Measurements from ENCODE around the gene EFHB.
A peak's percentile ranks its signal among the peaks of the same experiment; 100 is the strongest.

Gene EFHB

DNA sequence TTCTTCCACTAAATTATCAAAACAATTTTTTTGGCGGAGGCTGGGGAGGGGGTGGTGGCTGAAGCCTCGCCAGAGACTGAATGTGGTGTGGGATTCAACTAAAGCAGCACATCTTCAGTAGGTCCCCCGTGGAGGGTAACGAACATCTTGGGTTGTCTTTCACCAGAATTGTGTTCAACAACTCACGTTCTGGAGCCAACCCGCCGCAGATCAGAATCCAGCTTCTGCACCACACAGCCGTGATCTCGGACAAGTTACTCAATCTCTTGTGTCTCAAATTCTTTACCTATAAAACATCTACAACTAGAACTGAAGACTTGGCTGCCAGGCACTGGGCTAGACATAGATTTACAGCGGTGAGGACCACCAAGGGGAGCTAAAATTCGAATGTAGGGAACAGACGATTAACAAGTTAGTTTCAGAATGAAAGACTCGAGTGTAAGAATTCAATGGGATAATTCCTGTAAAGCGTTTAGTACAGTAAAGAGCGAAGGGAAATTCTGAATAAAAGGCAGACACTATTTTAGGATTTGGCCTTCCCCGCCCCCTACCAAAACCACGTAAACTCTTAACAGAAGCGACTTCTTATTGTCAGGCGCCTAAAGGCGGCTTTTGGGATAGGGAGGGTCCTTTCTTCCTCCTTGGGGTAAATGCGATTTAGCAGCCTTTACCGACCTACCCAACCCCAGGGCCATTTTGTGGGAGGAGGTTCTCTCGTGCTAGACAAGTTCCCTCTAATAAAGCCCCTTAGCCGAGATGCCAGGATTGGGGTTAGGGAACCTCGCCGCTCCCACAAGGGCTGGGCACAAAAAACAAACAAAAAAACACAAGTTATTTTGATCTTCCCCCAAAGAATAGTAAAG lies 12.2 kb upstream of the EFHB start:
- peak; percentile 7 for ATAC-seq (ENCODE audit: low read depth)
- Mint-ChIP-seq H3K4me1 (peaks cover 16% of the 10 kb centered on the region), H3K9me3 (peaks cover 1% of the 10 kb centered on the region), H3K27ac (peak overlapping the region; percentile 97), H3K4me3 (peak overlapping the region; percentile 99), H3K27me3 (no peaks in the 10 kb centered on the region), H3K36me3 (peaks cover 3% of the 10 kb centered on the region)
- no peak for DNase-seq (ENCODE audit: low spot score in 2 of 2)

- H3K9me3 Mint-ChIP-seq, result peaks cover 1% of the 10 kb centered on the region
- peaks cover 16% of the 10 kb centered on the region for H3K4me1 Mint-ChIP-seq
- peaks cover under 1% of the 10 kb centered on the region for H3K27me3 Mint-ChIP-seq
- H3K27ac Mint-ChIP-seq, result peak overlapping the region; percentile 86
- DNase-seq (ENCODE audit: low spot score in 2 of 2) (no peak), ATAC-seq (ENCODE audit: low read depth) (no peak)
- H3K4me3 Mint-ChIP-seq, result peak overlapping the region; percentile 99
- no peaks in the 10 kb centered on the region for H3K36me3 Mint-ChIP-seq
Observed at GRCh38 chr3:19945534-19945933, 11.5 kb upstream of the EFHB start.

DNA sequence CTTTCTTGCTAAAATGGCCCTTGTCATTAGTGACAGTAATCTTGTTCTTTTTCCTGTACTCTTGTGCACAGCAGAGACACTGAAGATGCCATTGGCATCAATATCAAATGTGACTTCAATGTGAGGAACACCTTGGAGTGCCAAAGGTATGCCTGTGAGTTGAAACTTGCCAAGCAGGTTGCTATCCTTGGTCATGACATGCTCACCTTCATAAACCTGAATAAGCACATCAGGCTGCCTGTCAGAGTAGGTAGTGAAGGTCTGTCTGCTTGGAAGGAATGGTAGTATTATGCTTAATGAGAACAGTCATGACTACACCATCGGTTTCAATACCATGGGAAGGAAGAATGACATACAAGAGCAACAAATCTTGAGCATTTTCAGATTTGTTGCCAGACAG lies 6.6 kb upstream of the EFHB start:
- DNase-seq (ENCODE audit: low spot score in 2 of 2) (no peak), ATAC-seq (ENCODE audit: low read depth) (no peak)
- Mint-ChIP-seq H3K4me1 (peaks cover 4% of the 10 kb centered on the region), H3K27me3 (peaks cover 2% of the 10 kb centered on the region), H3K27ac (no peak overlapping the region), H3K36me3 (peaks cover 2% of the 10 kb centered on the region), H3K4me3 (no peak overlapping the region), H3K9me3 (peaks cover 2% of the 10 kb centered on the region)

GRCh38 chr3:19938295-19938627 lies 4.2 kb upstream of the EFHB start:
- H3K36me3 Mint-ChIP-seq, result peaks cover 6% of the 10 kb centered on the region
- DNase-seq (ENCODE audit: low spot score in 2 of 2), result no peak
- ATAC-seq (ENCODE audit: low read depth), result no peak
- H3K27me3 Mint-ChIP-seq, result peaks cover 5% of the 10 kb centered on the region
- no peak overlapping the region for H3K27ac Mint-ChIP-seq
- no peak overlapping the region for H3K4me3 Mint-ChIP-seq
- peaks cover 6% of the 10 kb centered on the region for H3K4me1 Mint-ChIP-seq
- peaks cover 3% of the 10 kb centered on the region for H3K9me3 Mint-ChIP-seq

- H3K4me1 Mint-ChIP-seq, result peaks cover 6% of the 10 kb centered on the region
- H3K27ac Mint-ChIP-seq, result no peak overlapping the region
- ATAC-seq (ENCODE audit: low read depth) (no peak), DNase-seq (ENCODE audit: low spot score in 2 of 2) (no peak)
- no peak overlapping the region for H3K4me3 Mint-ChIP-seq
- H3K27me3 Mint-ChIP-seq, result peaks cover 5% of the 10 kb centered on the region
- H3K9me3 Mint-ChIP-seq, result peaks cover 3% of the 10 kb centered on the region
- peaks cover 6% of the 10 kb centered on the region for H3K36me3 Mint-ChIP-seq
Observed at GRCh38 chr3:19937459-19938294, 3.7 kb upstream of the EFHB start.

DNA sequence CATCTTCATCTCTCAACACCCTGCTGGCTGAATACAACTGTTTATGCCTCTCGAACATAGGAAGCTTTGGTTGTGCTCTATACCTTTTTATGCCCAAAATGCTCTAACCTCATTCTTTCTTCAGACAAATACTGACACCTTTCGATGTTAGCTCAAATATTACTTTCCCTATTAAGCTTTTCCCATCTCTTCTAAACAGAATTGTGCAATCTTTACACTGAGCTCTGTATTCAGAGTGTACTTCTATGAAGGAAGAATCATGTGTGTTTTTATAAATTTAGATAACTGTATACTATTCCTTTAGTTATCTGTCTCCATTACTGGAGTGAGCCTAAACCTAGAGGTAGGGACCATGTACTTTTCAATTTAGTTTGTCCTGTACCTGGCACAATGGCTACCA lies 1.6 kb downstream of the EFHB start:
- H3K9me3 Mint-ChIP-seq, result peaks cover 1% of the 10 kb centered on the region
- ATAC-seq (ENCODE audit: low read depth) (no peak), DNase-seq (ENCODE audit: low spot score in 2 of 2) (no peak)
- H3K4me1 Mint-ChIP-seq, result peaks cover 18% of the 10 kb centered on the region
- peaks cover 4% of the 10 kb centered on the region for H3K27me3 Mint-ChIP-seq
- H3K36me3 Mint-ChIP-seq, result peaks cover 4% of the 10 kb centered on the region
- H3K4me3 Mint-ChIP-seq, result no peak overlapping the region
- peak overlapping the region; percentile 4 for H3K27ac Mint-ChIP-seq

GRCh38 chr3:19931767-19932188 lies 2.2 kb downstream of the EFHB start:
- Mint-ChIP-seq H3K4me3 (no peak overlapping the region), H3K27me3 (peaks cover 6% of the 10 kb centered on the region), H3K9me3 (peaks cover 1% of the 10 kb centered on the region), H3K27ac (peak overlapping the region; percentile 4), H3K36me3 (peaks cover 4% of the 10 kb centered on the region), H3K4me1 (peaks cover 18% of the 10 kb centered on the region)
- ATAC-seq (ENCODE audit: low read depth) (no peak), DNase-seq (ENCODE audit: low spot score in 2 of 2) (no peak)

DNA sequence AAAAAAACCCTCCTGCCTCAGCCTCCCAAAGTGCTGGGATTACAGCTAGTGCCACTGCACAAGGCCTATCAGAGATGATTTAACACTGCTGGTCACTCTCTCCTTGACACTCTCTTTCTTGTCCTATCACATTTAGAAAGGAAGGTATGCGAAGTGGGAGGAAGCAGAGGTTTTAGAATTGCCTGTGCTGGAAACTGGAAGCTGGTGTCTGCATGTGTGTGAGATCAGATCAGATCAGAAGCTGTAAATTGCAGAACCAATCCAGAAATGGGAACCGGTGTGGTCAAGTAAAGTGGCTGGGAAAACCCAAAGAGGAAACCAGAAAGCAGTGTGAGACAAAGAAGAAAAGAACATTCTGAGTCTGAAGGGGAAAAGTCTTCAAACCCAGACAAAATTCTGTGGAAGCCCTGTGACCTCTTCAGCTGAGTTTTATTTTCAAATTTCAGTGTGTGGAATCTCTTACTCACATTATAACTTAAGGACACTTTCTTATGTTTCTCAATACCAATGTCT lies 2.8 kb downstream of the EFHB start:
- peaks cover 18% of the 10 kb centered on the region for H3K4me1 Mint-ChIP-seq
- peak; percentile 95 for ATAC-seq (ENCODE audit: low read depth)

GRCh38 chr3:19920401-19921080 lies 13.5 kb downstream of the EFHB start:
- no peaks in the 10 kb centered on the region for H3K9me3 Mint-ChIP-seq
- H3K27ac Mint-ChIP-seq, result no peak overlapping the region

More for the DNA sequence above, 2.8 kb downstream of the EFHB start:
- H3K9me3 Mint-ChIP-seq, result peaks cover 1% of the 10 kb centered on the region
- H3K27me3 Mint-ChIP-seq, result peaks cover 6% of the 10 kb centered on the region
- peak in 1 of 2 donors; percentile 22 for DNase-seq (ENCODE audit: low spot score in 2 of 2)
- no peak overlapping the region for H3K27ac Mint-ChIP-seq
- H3K36me3 Mint-ChIP-seq, result peaks cover 4% of the 10 kb centered on the region
- no peak overlapping the region for H3K4me3 Mint-ChIP-seq

GRCh38 chr3:19917167-19917566 lies 16.9 kb downstream of the EFHB start:
- no peak overlapping the region for H3K4me3 Mint-ChIP-seq
- DNase-seq (ENCODE audit: low spot score in 2 of 2) (no peak), ATAC-seq (ENCODE audit: low read depth) (no peak)
- peaks cover 4% of the 10 kb centered on the region for H3K9me3 Mint-ChIP-seq
- no peak overlapping the region for H3K27ac Mint-ChIP-seq
- no peaks in the 10 kb centered on the region for H3K27me3 Mint-ChIP-seq
- peaks cover 2% of the 10 kb centered on the region for H3K36me3 Mint-ChIP-seq
- no peaks in the 10 kb centered on the region for H3K4me1 Mint-ChIP-seq

More at GRCh38 chr3:19920401-19921080, 13.5 kb downstream of the EFHB start:
- Mint-ChIP-seq H3K4me1 (no peaks in the 10 kb centered on the region), H3K27me3 (no peaks in the 10 kb centered on the region), H3K36me3 (no peaks in the 10 kb centered on the region), H3K4me3 (no peak overlapping the region)
- DNase-seq (ENCODE audit: low spot score in 2 of 2) (no peak), ATAC-seq (ENCODE audit: low read depth) (no peak)

DNA sequence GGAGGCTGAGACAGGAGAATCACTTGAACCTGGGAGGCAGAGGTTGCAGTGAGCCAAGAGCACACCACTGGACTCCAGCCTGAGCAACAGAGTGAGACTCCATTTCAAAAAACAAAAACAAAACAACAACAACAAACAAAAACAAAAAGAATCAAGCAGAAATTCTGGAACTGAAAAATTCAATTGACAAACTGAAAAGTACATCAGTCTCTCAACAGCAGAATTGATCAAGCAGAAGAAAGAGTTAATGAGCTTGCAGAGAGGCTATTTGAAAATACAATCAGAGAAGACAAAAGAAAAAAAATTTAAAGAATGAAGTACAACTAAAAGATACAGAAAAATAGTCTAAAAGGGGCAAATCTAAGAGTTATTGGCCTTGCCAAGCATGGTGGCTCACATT lies 22.6 kb downstream of the EFHB start:
- Mint-ChIP-seq H3K4me3 (no peak overlapping the region), H3K4me1 (no peaks in the 10 kb centered on the region), H3K36me3 (peaks cover 6% of the 10 kb centered on the region), H3K27me3 (no peaks in the 10 kb centered on the region), H3K27ac (no peak overlapping the region), H3K9me3 (peaks cover 12% of the 10 kb centered on the region)
- ATAC-seq (ENCODE audit: low read depth) (no peak), DNase-seq (ENCODE audit: low spot score in 2 of 2) (no peak)

DNA sequence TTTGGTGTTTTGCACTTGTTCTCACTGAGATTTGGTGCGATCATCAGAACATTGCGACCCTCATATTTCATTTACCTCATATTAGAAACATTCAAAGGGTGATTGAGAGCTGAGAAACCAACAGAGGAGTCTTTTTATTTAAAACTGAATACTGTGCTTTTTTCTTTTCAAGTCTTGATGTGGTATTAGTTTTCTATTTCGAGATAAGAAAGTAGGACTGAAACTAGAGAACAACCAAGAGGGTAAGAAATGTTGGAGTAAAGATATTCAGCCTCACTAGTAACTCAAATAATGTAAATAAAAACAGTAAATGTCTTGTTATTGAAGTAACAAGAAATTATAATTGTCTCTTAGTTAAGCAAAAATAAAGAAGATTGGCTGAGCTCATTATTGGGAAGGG lies 26.5 kb downstream of the EFHB start:
- ATAC-seq (ENCODE audit: low read depth), result no peak
- Mint-ChIP-seq H3K4me3 (no peak overlapping the region), H3K27ac (no peak overlapping the region), H3K27me3 (no peaks in the 10 kb centered on the region), H3K9me3 (peaks cover 8% of the 10 kb centered on the region), H3K4me1 (no peaks in the 10 kb centered on the region), H3K36me3 (peaks cover 4% of the 10 kb centered on the region)
- DNase-seq (ENCODE audit: low spot score in 2 of 2), result no peak

DNA sequence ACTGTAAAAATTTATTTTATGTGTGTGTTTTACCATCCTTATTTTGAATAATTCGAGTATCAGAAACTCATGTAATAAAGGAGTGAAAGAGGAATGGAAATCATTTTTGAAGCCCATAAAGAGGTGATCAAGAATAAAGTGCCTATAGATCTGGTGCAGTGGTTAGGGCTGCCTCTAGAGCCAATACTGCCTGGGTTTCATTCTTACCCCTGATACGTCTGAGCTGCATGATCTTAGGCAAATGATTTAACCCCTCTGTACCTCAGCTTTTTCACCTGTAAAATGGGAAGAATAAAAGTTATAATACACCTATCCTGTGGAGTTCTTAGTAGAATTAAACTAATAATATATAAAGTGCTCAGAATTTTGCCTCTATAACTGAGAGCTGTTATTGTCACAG lies 30.4 kb downstream of the EFHB start:
- Mint-ChIP-seq H3K4me3 (no peak overlapping the region), H3K36me3 (no peaks in the 10 kb centered on the region), H3K4me1 (peaks cover 2% of the 10 kb centered on the region), H3K27me3 (no peaks in the 10 kb centered on the region), H3K27ac (no peak overlapping the region), H3K9me3 (peaks cover 1% of the 10 kb centered on the region)
- ATAC-seq (ENCODE audit: low read depth) (no peak), DNase-seq (ENCODE audit: low spot score in 2 of 2) (no peak)

- H3K9me3 Mint-ChIP-seq, result no peaks in the 10 kb centered on the region
- no peak overlapping the region for H3K4me3 Mint-ChIP-seq
- H3K27me3 Mint-ChIP-seq, result no peaks in the 10 kb centered on the region
- peaks cover 2% of the 10 kb centered on the region for H3K4me1 Mint-ChIP-seq
- DNase-seq (ENCODE audit: low spot score in 2 of 2) (no peak), ATAC-seq (ENCODE audit: low read depth) (no peak)
- no peaks in the 10 kb centered on the region for H3K36me3 Mint-ChIP-seq
- H3K27ac Mint-ChIP-seq, result no peak overlapping the region
Observed at GRCh38 chr3:19901918-19902317, 32.1 kb downstream of the EFHB start.
